ENCODE measurements around the gene EPHB1.

Gene EPHB1

GRCh38 chr3:135258916-135259315 is 463.9 kb downstream of the EPHB1 start:
- Mint-ChIP-seq H3K27me3 (no peaks in the 10 kb centered on the region), H3K36me3 (ENCODE audit: low read depth) (no peaks in the 10 kb centered on the region), H3K4me3 (no peak overlapping the region), H3K27ac (no peak overlapping the region), H3K4me1 (ENCODE audit: low read depth) (no peaks in the 10 kb centered on the region), H3K9me3 (no peaks in the 10 kb centered on the region)

GRCh38 chr3:135260025-135260424 is 465.0 kb downstream of the EPHB1 start:
- Mint-ChIP-seq H3K27me3 (no peaks in the 10 kb centered on the region), H3K36me3 (ENCODE audit: low read depth) (no peaks in the 10 kb centered on the region), H3K4me3 (no peak overlapping the region), H3K27ac (no peak overlapping the region), H3K4me1 (ENCODE audit: low read depth) (no peaks in the 10 kb centered on the region), H3K9me3 (no peaks in the 10 kb centered on the region)

- no peaks in the 10 kb centered on the region for H3K27me3 Mint-ChIP-seq
- no peak overlapping the region for H3K27ac Mint-ChIP-seq
- no peaks in the 10 kb centered on the region for H3K36me3 Mint-ChIP-seq (ENCODE audit: low read depth)
- H3K9me3 Mint-ChIP-seq = no peaks in the 10 kb centered on the region
- H3K4me1 Mint-ChIP-seq (ENCODE audit: low read depth) = no peaks in the 10 kb centered on the region
- no peak overlapping the region for H3K4me3 Mint-ChIP-seq
Measured at GRCh38 chr3:135261214-135261775, 466.2 kb downstream of the EPHB1 start.

GRCh38 chr3:135261916-135262315 is 466.9 kb downstream of the EPHB1 start:
- Mint-ChIP-seq H3K36me3 (ENCODE audit: low read depth) (no peaks in the 10 kb centered on the region), H3K4me1 (ENCODE audit: low read depth) (no peaks in the 10 kb centered on the region), H3K27ac (no peak overlapping the region), H3K27me3 (no peaks in the 10 kb centered on the region), H3K9me3 (no peaks in the 10 kb centered on the region), H3K4me3 (no peak overlapping the region)

GRCh38 chr3:135262441-135262840 is 467.4 kb downstream of the EPHB1 start:
- no peak overlapping the region for H3K4me3 Mint-ChIP-seq
- H3K27me3 Mint-ChIP-seq = no peaks in the 10 kb centered on the region
- H3K9me3 Mint-ChIP-seq = no peaks in the 10 kb centered on the region
- no peaks in the 10 kb centered on the region for H3K36me3 Mint-ChIP-seq (ENCODE audit: low read depth)
- no peak overlapping the region for H3K27ac Mint-ChIP-seq
- H3K4me1 Mint-ChIP-seq (ENCODE audit: low read depth) = no peaks in the 10 kb centered on the region

- H3K4me1 Mint-ChIP-seq (ENCODE audit: low read depth) = no peaks in the 10 kb centered on the region
Measured at GRCh38 chr3:135263331-135263730, 468.3 kb downstream of the EPHB1 start.

GRCh38 chr3:135267487-135267886 is 472.4 kb downstream of the EPHB1 start:
- Mint-ChIP-seq H3K4me1 (ENCODE audit: low read depth) (no peaks in the 10 kb centered on the region), H3K9me3 (no peaks in the 10 kb centered on the region), H3K4me3 (no peak overlapping the region), H3K27ac (no peak overlapping the region), H3K27me3 (peaks cover 1% of the 10 kb centered on the region), H3K36me3 (ENCODE audit: low read depth) (no peaks in the 10 kb centered on the region)

More at GRCh38 chr3:135263331-135263730, 468.3 kb downstream of the EPHB1 start:
- H3K27me3 Mint-ChIP-seq = no peaks in the 10 kb centered on the region
- H3K27ac Mint-ChIP-seq = no peak overlapping the region
- no peaks in the 10 kb centered on the region for H3K9me3 Mint-ChIP-seq
- H3K4me3 Mint-ChIP-seq = no peak overlapping the region
- no peaks in the 10 kb centered on the region for H3K36me3 Mint-ChIP-seq (ENCODE audit: low read depth)

GRCh38 chr3:135268941-135269532 is 474.0 kb downstream of the EPHB1 start:
- Mint-ChIP-seq H3K27me3 (peaks cover 5% of the 10 kb centered on the region), H3K9me3 (no peaks in the 10 kb centered on the region), H3K4me1 (ENCODE audit: low read depth) (no peaks in the 10 kb centered on the region), H3K4me3 (no peak overlapping the region), H3K27ac (no peak overlapping the region), H3K36me3 (ENCODE audit: low read depth) (no peaks in the 10 kb centered on the region)

- Mint-ChIP-seq H3K4me3 (no peak overlapping the region), H3K27ac (no peak overlapping the region), H3K27me3 (peaks cover 5% of the 10 kb centered on the region), H3K36me3 (ENCODE audit: low read depth) (no peaks in the 10 kb centered on the region), H3K9me3 (no peaks in the 10 kb centered on the region), H3K4me1 (ENCODE audit: low read depth) (no peaks in the 10 kb centered on the region)
Measured at GRCh38 chr3:135271177-135272025, 476.3 kb downstream of the EPHB1 start.

GRCh38 chr3:135272026-135272669 is 477.1 kb downstream of the EPHB1 start:
- H3K27ac Mint-ChIP-seq = no peak overlapping the region
- H3K4me3 Mint-ChIP-seq = no peak overlapping the region
- peaks cover 5% of the 10 kb centered on the region for H3K27me3 Mint-ChIP-seq
- H3K9me3 Mint-ChIP-seq = no peaks in the 10 kb centered on the region
- no peaks in the 10 kb centered on the region for H3K36me3 Mint-ChIP-seq (ENCODE audit: low read depth)
- H3K4me1 Mint-ChIP-seq (ENCODE audit: low read depth) = no peaks in the 10 kb centered on the region

- Mint-ChIP-seq H3K36me3 (ENCODE audit: low read depth) (no peaks in the 10 kb centered on the region), H3K27ac (no peak overlapping the region), H3K27me3 (no peaks in the 10 kb centered on the region), H3K4me3 (no peak overlapping the region), H3K4me1 (ENCODE audit: low read depth) (no peaks in the 10 kb centered on the region), H3K9me3 (no peaks in the 10 kb centered on the region)
Measured at GRCh38 chr3:135292162-135292561, 497.1 kb downstream of the EPHB1 start.

- Mint-ChIP-seq H3K4me3 (no peak overlapping the region), H3K4me1 (ENCODE audit: low read depth) (no peaks in the 10 kb centered on the region), H3K36me3 (ENCODE audit: low read depth) (no peaks in the 10 kb centered on the region), H3K27me3 (no peaks in the 10 kb centered on the region), H3K9me3 (peaks cover 10% of the 10 kb centered on the region), H3K27ac (no peak overlapping the region)
Measured at GRCh38 chr3:135301670-135302069, 506.6 kb downstream of the EPHB1 start.

- peaks cover 10% of the 10 kb centered on the region for H3K9me3 Mint-ChIP-seq
- H3K27ac Mint-ChIP-seq = no peak overlapping the region
Measured at GRCh38 chr3:135304378-135304777, 509.3 kb downstream of the EPHB1 start.

More at GRCh38 chr3:135304378-135304777, 509.3 kb downstream of the EPHB1 start:
- H3K27me3 Mint-ChIP-seq = no peaks in the 10 kb centered on the region
- no peaks in the 10 kb centered on the region for H3K36me3 Mint-ChIP-seq (ENCODE audit: low read depth)
- H3K4me3 Mint-ChIP-seq = no peak overlapping the region
- no peaks in the 10 kb centered on the region for H3K4me1 Mint-ChIP-seq (ENCODE audit: low read depth)
